HG03558 (cell line): ENCODE measurements around the gene RNASE13.
"Not testable (repeated sequence)": the region's sequence is repeated elsewhere in the genome, so short reads cannot be mapped to it uniquely, and the experiment has no call there.

ENCODE experiments used
- ATAC-seq: cut with Tn5 transposase; IDR thresholded peaks from one replicate; pipeline ENCODE4 v1.9.1; 2021; ENCODE audit warnings: moderate number of reproducible peaks; ENCODE audit not compliant: unreplicated experiment; ENCODE audit errors: extremely low read depth

The RNASE13 gene

DNA sequence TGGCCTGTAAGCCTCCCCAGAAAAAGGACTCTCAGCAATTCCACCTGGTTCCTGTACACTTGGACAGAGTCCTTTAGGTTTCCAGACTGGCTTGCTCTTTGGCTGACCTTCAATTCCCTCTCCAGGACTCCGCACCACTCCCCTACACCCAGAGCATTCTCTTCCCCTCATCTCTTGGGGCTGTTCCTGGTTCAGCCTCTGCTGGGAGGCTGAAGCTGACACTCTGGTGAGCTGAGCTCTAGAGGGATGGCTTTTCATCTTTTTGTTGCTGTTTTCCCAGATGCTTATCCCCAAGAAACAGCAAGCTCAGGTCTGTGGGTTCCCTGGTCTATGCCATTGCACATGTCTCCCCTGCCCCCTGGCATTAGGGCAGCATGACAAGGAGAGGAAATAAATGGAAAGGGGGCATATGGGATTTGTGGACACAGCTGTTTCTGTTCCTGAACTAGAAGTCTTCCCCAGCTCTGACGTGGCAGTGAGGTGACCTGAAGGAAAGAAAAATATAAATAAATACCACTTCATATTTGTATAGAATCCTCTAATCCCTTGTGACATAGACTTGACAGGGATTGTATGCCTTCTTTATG lies 8.9 kb upstream of the RNASE13 start:
- ATAC-seq = no peak

DNA sequence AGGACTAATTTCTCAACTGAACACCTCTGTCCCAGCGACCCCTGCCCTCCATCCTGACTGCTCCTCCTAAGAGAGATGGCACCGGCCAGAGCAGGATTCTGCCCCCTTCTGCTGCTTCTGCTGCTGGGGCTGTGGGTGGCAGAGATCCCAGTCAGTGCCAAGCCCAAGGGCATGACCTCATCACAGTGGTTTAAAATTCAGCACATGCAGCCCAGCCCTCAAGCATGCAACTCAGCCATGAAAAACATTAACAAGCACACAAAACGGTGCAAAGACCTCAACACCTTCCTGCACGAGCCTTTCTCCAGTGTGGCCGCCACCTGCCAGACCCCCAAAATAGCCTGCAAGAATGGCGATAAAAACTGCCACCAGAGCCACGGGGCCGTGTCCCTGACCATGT lies 8.3 kb upstream of the RNASE13 start:
- ATAC-seq = no peak

DNA sequence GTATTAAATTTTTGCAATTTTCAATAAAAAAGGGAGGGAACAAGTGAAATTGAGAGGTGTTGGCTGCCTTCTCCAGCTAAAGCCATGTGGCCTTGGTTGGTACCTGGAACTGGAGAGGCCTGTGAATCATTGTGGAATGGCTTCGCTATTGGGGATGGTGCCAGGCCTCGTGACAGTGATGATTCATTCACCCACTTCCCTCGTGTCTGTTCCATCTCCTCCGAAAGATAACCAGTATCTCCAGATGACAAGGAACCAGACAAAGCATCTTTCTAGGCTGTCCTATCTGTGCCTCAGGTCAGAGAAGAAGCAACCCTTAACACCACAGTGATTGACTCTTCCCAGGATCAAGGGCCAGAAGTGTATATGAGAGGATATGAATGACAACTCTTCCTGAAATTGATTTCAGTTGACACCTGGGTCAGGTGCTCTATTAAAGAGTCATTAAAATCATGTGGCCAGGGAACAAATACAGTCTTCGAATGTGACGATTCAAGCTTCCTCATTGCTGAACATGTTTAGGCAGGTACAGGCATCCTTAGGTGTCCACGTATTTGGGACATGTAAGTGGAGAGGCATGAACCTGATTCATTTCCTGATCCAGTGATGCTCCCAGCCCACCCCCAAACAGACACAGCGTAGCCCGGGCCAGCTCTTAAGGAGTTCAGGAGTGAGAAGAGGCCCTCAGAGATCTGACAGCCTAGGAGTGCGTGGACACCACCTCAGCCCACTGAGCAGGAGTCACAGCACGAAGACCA lies 7.2 kb upstream of the RNASE13 start, which contains the start of gene RNASE7:
Gene RNASE7, plus strand, starts transcription at position 687 of the 758 bp plus-strand sequence. CDS start 631 bp downstream, outside the sequence.
- no peak for ATAC-seq

DNA sequence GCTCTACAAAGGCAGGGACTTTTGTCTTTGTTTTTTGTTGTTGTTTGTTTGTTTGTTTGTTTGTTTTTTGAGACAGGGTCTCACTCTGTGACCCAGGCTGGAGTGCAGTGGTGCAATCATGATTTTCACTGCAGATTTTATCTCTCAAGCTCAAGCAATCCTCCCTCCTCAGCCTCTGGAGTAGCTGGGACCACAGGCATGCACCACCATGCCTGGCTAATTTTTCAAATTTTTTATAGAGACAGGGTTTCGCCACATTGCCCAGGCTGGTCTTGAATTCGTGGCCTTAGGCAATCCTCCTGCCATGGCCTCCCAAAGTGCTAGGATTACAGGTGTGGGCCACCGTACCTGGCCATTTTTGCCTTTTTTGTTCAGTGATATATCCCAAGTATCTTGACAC lies 6.3 kb upstream of the RNASE13 start:
- ATAC-seq = not testable (repeated sequence)

DNA sequence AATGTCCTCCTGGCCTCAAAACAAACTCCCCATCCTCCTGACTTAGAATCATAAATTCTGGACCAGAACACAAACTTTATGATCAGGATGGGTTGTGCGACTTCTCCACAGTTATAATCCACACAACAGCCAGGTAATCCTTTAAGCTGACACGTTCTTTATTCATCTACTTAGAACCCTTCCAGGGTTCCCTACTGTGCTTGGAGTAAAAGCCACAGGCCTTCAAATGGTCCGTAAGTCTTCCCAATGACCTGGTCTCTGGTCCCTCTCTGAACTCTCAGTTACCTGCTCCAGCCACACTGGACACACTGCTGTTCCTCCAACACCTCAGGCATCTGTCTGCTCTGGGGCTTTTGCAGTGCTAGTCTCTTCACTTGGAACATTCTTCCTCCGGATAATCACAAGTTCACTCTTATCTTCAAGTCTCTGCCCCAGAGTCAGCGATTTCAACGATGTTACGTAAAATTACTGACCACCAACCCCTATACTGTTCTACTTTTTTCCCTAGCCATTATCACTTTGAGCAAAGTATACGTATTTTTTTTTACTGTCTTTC lies 5.8 kb upstream of the RNASE13 start:
- no peak for ATAC-seq

DNA sequence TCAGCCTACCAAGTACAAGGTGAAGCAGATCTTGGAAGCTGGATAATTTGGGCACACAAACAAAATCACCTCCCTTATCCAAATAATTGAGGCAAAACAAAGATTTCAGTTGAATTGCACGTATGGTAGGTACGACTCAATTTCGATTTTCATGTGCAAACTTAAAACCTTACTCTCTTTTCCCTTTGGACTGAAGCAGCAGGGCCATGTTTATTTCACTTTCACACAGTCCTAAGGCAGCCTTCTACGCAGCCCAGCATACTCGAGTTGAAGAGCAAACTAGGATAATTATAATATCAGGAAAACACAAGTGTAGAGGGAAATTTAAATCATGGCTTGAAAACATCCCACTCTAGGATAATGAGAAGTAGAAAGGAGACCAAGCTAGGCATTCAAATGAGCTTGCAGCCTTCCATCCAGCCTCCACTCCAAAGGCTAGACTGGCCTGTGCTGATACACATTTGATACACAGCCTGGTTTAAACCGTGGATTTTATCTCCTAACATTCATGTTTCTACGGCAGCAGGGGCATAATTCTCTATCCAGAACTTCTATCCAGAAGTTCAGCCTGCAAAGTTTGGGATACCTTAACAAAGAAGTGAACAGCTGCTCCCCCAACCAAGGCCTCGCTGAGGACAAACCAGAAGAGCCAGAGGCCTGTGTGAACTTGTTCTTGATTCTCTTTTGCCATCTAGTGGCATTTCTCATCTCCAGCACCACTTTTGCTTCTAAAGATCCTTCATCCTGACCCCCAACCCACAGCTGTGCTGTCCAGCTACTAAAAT lies 5.2 kb upstream of the RNASE13 start:
- ATAC-seq = no peak

DNA sequence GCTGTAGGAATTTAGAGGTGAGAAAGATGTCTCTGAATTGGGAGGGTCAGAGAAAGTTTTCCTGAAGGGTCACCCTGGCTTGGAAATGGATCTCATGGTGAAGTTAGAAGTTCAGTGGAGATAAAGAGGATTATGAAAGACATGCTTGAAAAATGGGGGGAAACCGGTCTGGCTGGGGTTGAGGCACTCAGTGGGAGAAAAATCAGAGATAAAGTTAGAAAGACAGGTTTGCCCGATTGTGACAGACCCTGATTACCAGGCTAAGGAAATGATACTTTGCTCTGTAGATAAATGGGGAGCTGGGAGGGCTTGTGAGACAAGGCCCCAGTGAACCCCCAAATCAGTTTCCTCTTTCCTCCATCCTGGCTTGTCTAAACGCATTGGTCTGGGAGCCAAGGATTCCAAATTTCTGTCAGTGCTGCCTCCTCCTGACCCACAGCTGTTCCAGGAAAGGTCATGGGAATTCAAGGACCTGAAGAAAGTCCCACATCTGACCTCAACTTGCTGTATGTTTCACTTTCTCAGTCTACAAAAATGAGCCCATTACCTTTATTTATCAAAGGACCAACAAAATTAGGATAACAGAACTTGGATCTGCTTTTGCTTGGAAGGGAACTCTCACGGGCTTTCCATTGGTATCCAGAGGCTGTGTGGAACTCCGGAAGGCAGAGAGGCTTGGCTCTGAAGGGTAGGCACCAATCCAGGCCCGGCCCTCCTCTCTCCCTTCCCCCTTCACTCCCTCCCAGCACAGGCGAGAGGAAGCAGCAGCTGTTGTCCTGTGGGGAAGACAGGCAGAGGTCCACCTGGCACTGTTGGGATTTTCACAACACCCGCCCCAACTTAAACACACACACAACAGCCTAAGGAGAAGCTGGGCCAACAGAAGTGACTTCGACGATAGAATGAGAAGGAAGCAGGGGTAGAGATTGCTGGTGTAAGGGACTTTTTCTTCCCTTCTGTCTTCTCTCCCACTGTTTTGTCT lies 4.1 kb upstream of the RNASE13 start:
- no peak for ATAC-seq

DNA sequence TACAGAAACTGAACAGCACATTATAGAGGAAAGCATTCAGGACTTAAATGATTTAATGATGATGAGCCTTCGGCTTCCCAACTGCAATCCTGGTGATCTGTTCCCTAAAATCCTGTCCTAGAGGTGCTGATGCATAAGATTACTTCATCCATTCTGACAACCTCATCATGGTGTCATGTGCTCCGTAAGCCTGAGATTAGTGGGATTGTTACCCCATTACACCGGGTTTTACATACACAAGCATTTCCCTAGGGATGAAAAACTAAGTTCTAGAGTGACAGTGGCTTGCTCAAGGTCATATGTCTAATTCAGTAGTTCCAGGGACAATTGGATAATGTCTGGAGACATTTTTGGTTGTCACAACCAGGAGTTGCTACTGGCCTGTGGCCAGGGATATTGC lies 2.5 kb upstream of the RNASE13 start:
- ATAC-seq = no peak

DNA sequence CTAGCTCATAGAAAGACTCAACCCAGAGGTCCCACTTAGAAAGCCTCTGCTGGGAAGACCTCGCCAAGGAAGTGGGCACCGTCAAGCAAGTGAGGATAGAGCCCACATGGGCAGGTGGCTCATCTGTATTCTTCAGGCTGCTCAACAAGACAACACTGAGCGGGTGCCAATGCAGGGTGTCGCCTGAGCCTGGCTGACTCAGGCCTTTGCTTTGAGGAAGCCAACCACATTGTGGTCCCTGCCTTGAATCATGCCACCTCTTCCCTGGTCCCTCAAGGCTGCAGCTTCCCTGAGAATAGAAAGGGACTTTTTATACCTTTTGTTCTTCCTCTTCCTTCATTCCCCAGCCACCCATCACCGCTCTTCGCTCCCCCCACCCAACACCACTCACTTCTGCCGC lies 2.1 kb upstream of the RNASE13 start:
- no peak for ATAC-seq

DNA sequence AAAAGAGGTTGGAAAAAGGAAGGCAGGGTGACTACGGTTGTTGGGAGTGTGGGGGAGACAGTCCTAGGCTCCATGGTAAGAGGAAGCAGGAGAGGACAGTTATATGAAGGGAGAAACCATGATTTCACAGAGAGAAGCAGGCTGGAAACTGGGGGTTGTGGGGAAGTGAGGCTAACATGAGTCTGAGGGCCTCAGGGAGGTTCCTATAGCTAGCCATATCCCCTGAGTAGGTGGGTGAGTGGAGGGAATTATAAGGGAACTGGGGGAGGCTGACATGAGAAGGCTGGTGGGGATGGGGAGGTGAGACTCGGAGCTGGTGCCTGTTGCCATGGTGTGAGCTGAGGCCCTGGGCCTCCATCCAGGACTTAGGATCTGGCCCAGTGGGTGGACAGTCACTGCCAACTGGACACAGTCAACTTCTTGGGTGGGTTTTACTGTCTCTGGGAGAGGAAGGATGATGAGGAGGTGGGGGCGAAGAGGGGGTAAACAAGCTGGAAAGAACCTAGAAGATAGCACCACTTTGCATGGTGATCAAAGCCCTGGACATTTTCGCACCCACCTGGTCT lies 1.4 kb downstream of the RNASE13 start:
- ATAC-seq = no peak

DNA sequence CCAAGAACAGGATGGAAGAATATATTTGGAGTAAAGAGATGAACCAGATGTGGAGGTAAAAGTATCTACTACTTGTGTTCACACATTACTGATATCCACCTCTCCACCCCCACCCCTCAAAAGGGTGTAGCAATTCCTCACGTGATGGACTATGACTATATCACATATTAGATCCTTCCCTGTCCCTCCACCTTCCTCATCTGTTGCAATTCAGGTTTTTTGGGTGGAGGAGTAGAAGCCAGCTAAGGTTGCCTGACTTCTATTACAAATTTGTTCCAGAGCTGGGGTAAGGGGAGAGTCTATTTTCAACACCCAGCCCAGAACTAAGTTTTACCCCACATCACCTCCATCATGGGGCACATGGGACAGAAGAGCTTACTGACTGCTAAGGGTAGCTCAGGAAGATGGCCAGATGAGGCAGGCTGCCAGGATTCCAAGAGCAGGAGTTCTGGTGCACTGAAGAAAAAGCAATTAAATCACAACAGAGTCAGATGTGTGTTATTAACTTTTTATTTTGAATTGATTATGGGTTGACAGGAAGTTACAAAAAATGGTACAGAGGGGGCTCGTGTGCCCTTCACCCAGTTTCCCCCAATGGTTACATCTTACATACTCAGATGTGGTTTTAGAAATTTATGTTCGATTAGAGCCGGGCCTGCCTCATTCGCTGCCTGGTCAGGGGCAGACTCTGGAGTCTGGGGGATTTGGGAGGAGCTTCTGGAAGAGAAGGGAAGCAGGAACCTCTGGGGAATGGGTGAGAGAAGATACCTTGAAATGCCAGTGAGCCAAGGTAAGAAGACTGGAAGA lies 2.1 kb downstream of the RNASE13 start:
- ATAC-seq = no peak

DNA sequence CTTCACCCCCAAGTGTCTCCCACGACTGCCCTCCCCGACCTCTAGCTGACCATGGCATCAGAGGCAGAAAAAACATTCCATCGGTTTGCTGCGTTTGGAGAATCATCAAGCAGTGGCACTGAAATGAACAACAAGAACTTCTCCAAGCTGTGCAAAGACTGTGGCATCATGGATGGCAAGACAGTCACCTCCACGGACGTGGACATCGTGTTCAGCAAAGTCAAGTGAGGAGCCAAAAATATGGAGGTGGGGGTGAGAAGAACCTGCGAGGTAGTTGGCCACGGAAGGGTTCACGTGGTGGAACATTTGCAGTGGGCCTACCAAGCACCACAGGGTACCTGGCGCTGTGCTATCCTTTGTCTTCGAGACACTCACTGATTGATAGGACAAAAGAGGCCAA lies 4.1 kb downstream of the RNASE13 start:
- no peak for ATAC-seq

DNA sequence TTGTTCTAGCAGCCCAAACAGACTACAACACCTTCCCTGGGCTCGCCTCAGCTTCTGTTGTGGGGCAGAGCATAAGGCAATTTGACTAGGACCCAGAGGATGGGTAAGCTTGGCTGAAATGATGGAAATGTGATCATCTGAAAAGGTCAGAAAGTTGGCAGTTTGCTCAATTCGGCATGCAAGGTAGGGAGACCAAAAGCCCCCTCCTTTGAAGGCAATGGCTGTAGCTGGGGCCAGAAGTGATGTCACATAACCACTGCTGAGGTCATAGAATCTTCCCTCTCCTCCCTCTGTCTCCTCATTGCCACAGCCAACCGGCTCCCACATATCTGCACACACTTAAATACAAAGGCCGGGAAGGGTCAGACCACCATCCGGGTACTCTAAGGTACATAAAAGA lies 4.7 kb downstream of the RNASE13 start, which contains the start of gene TPPP2:
Gene TPPP2, plus strand, starts transcription at position 301 of the 400 bp plus-strand sequence. CDS start 365 bp downstream, outside the sequence.
- ATAC-seq = no peak

DNA sequence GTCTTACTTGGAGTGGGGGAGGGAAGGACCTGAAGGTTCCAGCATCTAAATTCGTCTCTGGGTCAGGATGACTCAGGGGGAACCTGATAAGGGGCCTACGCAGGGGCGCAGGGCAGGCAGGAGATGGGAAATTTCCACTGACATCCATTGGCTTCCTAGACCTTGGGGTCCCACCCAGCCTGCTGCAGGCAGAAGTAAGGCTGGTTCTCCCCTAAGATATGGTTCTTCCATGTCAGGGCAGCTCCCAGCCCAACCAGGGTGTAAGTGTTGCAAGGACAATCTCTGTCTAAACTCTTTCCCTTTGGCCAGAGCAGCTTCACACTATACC lies 7.7 kb downstream of the RNASE13 start:
- ATAC-seq = no peak

DNA sequence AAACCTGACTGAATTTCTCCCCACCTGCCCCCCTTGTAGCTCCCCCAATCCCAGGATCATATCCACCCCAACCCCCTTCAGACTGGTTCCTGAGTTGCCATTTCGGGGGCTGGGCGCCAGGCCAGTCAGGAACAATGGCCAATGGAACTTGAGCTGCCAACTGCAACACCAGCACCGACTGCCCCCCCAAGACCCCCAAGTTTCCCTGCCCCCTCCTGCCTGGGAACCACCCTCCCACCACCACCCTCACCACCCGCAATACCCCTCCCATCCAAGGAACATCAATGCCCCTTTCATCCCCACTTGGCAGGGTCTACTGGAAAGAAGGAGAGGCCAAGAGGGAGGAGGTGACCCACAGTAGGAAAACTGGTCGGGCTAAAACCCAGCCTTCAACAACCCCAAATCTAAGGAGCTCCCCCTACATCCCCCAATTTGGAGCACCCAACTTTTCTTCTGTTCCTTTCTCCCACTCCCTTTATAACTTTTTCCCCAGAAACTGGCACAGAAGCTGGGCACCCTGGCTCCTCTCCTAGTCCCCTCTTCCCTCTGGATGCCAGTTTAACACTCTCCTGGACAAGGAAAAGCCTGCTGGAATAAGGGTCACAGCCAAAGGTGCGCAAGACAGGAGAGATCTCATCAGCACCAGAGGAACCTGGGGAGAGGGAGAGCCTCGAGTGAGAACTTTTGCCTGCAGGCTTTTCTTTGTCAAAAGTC lies 8.2 kb downstream of the RNASE13 start:
- ATAC-seq = no peak

DNA sequence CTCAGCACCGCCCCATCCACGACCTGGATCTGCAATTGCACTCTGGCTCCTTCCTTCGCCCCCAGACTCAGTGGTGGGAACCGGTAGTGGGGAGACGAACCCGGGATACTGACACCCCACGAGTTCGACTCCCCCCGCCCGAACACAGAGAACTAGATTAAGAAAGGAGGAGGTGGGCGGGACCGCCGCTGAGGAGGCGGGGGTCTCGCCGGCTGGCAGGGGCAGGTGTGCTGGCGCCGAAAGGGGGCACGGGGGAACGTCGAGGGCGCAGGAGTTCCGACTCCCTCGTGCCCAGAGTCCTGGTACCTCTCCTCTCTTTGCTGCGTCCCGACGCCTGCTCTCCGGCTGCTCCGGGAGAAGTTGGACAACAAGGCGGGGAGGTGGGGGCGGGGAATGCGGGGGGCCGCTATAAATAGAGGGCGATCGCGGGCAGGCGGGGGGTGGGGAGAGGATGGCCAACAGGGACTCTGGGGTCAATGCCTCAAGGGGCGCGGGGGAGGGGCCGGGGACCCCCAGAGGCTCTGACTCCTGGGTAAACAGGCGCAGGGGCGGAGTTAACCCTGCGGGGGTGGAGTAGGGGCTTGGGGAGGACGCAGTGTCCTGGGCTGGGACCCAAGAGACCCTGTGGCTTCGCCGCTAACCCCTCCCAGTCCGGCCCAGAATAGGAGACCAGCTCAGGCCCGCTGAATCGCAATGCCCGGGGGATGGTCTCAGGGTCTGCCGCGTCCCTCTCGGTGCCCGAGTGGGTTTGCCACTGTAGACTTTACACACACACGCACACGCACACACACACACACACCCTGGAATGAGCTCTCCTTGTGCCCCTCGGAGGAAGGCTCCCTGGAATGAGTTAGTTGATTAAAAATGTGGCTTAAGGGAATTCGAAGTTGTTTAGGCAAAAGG lies 9.0 kb downstream of the RNASE13 start:
- ATAC-seq = no peak
